IPS DF 19.7 (cell line): ENCODE measurements around the gene IGFBP2.
"Not testable (repeated sequence)": the region's sequence is repeated elsewhere in the genome, so short reads cannot be mapped to it uniquely, and the experiment has no call there.

ENCODE experiments used
- DNase-seq: peaks from one replicate; pipeline ENCODE4 v3.0.0-alpha.2; 2013; ENCODE audit warnings: low read depth, low spot score

IGFBP2 gene

GRCh38 chr2:216632952-216633615 lies at the start of gene IGFBP2:
IGFBP2 (plus strand) TSS chr2:216633420; CDS start chr2:216633524, 104 bp downstream.
- no peak for DNase-seq

- no peak for DNase-seq
Measured at GRCh38 chr2:216583606-216584005, 49.6 kb upstream of the IGFBP2 start.

GRCh38 chr2:216584112-216584511 lies 49.1 kb upstream of the IGFBP2 start:
- no peak for DNase-seq

- DNase-seq = no peak
Measured at GRCh38 chr2:216585441-216585840, 47.8 kb upstream of the IGFBP2 start.

GRCh38 chr2:216588861-216589710 lies 44.1 kb upstream of the IGFBP2 start:
- DNase-seq = no peak

- no peak for DNase-seq
Measured at GRCh38 chr2:216589791-216590190, 43.4 kb upstream of the IGFBP2 start.

- DNase-seq = no peak
Measured at GRCh38 chr2:216590780-216591179, 42.4 kb upstream of the IGFBP2 start.

- DNase-seq = no peak
Measured at GRCh38 chr2:216591480-216591879, 41.7 kb upstream of the IGFBP2 start.

GRCh38 chr2:216594081-216594480 lies 39.1 kb upstream of the IGFBP2 start:
- DNase-seq = no peak

- DNase-seq = no peak
Measured at GRCh38 chr2:216596236-216596979, 36.8 kb upstream of the IGFBP2 start.

GRCh38 chr2:216596980-216597509 lies 36.2 kb upstream of the IGFBP2 start:
- DNase-seq = no peak

GRCh38 chr2:216597825-216598224 lies 35.4 kb upstream of the IGFBP2 start:
- DNase-seq = not testable (repeated sequence)

- DNase-seq = no peak
Measured at GRCh38 chr2:216601632-216602409, 31.4 kb upstream of the IGFBP2 start.

- no peak for DNase-seq
Measured at GRCh38 chr2:216603010-216603883, 30.0 kb upstream of the IGFBP2 start.

GRCh38 chr2:216603884-216604245 lies 29.4 kb upstream of the IGFBP2 start:
- DNase-seq = no peak

- DNase-seq = no peak
Measured at GRCh38 chr2:216604458-216604857, 28.8 kb upstream of the IGFBP2 start.

GRCh38 chr2:216606551-216607276 lies 26.5 kb upstream of the IGFBP2 start:
- no peak for DNase-seq

GRCh38 chr2:216607277-216607560 lies 26.0 kb upstream of the IGFBP2 start:
- no peak for DNase-seq

- DNase-seq = no peak
Measured at GRCh38 chr2:216608525-216608924, 24.7 kb upstream of the IGFBP2 start.
